ENCODE data around the gene LPCAT4. TPM values are rescaled to one million over a fixed set of nuclear protein-coding genes. Genes with fewer than 3 reads are reported as not detected.
A peak's percentile ranks its signal among the peaks of the same experiment; 100 is the strongest.

The LPCAT4 gene
- total RNA-seq, 4 donors from 2014 or later: 2.4 to 73.1 (median 7.3) TPM

- H3K4me3 ChIP-seq: peak overlapping the region; percentile 89 to 97
- intact Hi-C loops (cut with DNase I; ENCODE audit: low total_unique reads): no loop called here
- peak overlapping the region; percentile 95 to 98 for H3K27ac ChIP-seq
- H3K36me3 ChIP-seq: no peaks in the 10 kb centered on the region
- H3K4me1 ChIP-seq: no peaks in the 10 kb centered on the region
- TF ChIP-seq POLR2A (IDR thresholded peaks at IDR 0.05) (no peak), CTCF (IDR thresholded peaks at IDR 0.05) (no peak)
- H3K27me3 ChIP-seq: no peaks in the 10 kb centered on the region
- H3K9me3 ChIP-seq: no peaks in the 10 kb centered on the region
- peak; percentile 59 to 63 for DNase-seq
These were observed 528 bp downstream of the LPCAT4 start for GRCh38 chr15:34366271-34367065.

- Histone ChIP-seq H3K4me3 (peak overlapping the region; percentile 89 to 97), H3K27me3 (no peaks in the 10 kb centered on the region), H3K27ac (peak overlapping the region; percentile 95 to 98), H3K9me3 (no peaks in the 10 kb centered on the region), H3K4me1 (no peaks in the 10 kb centered on the region), H3K36me3 (no peaks in the 10 kb centered on the region)
- no peak for DNase-seq
- TF ChIP-seq POLR2A (IDR thresholded peaks at IDR 0.05) (no peak), CTCF (IDR thresholded peaks at IDR 0.05) (no peak)
- intact Hi-C loops (cut with DNase I; ENCODE audit: low total_unique reads): no loop called here
These were observed 1.2 kb downstream of the LPCAT4 start for GRCh38 chr15:34365836-34366235.

GRCh38 chr15:34365091-34365825, 1.7 kb downstream of the LPCAT4 start:
- H3K36me3 ChIP-seq: no peaks in the 10 kb centered on the region
- no peaks in the 10 kb centered on the region for H3K27me3 ChIP-seq
- no peak overlapping the region for H3K4me3 ChIP-seq
- H3K27ac ChIP-seq: peak overlapping the region; percentile 95 to 98
- TF ChIP-seq POLR2A (IDR thresholded peaks at IDR 0.05): no peak
- no peak for TF ChIP-seq CTCF (IDR thresholded peaks at IDR 0.05)
- DNase-seq: no peak
- intact Hi-C loops (cut with DNase I; ENCODE audit: low total_unique reads): no loop called here
- H3K9me3 ChIP-seq: no peaks in the 10 kb centered on the region
- H3K4me1 ChIP-seq: no peaks in the 10 kb centered on the region

GRCh38 chr15:34364041-34364440, 3.0 kb downstream of the LPCAT4 start:
- DNase-seq: no peak
- no peaks in the 10 kb centered on the region for H3K9me3 ChIP-seq
- no peak overlapping the region for H3K4me3 ChIP-seq
- H3K27ac ChIP-seq: no peak overlapping the region
- TF ChIP-seq CTCF (IDR thresholded peaks at IDR 0.05) (no peak), POLR2A (IDR thresholded peaks at IDR 0.05) (no peak)
- H3K27me3 ChIP-seq: no peaks in the 10 kb centered on the region
- no peaks in the 10 kb centered on the region for H3K4me1 ChIP-seq
- intact Hi-C loops (cut with DNase I; ENCODE audit: low total_unique reads): no loop called here
- H3K36me3 ChIP-seq: no peaks in the 10 kb centered on the region
